DOHH2 (cell line): ENCODE data around the gene SRGN.
"Not testable (repeated sequence)": the region's sequence is repeated elsewhere in the genome, so short reads cannot be mapped to it uniquely, and the experiment has no call there.

ENCODE experiments used
- H3F3A ChIP-seq: fragments of 200-600 bp; sonication (generic), shearing (Covaris generic); 2 replicates; pipeline ENCODE4 v1.6.0; 2016; ENCODE audit warnings: antibody characterized with exemption, mild to moderate bottlenecking; ENCODE audit not compliant: control insufficient read depth, insufficient read depth
- H3K27ac ChIP-seq: fragments of 200-600 bp; sonication (generic); 2 replicates; pipeline ENCODE4 v1.5.1; 2014; ENCODE audit warnings: low read depth, mild to moderate bottlenecking, low read length, moderate library complexity
- H3K27me3 ChIP-seq: fragments of 200-600 bp; sonication (generic); 2 replicates; pipeline ENCODE4 v1.6.1; 2014; ENCODE audit warnings: mild to moderate bottlenecking, low read length, mixed read lengths; ENCODE audit not compliant: control insufficient read depth
- H3K36me3 ChIP-seq: fragments of 200-600 bp; sonication (generic); 2 replicates; pipeline ENCODE4 v1.6.1; 2014; ENCODE audit warnings: mild to moderate bottlenecking, low read length, moderate library complexity, mixed read lengths; ENCODE audit not compliant: control insufficient read depth
- H3K4me1 ChIP-seq: fragments of 200-600 bp; sonication (generic); 2 replicates; pipeline ENCODE4 v1.6.1; 2014; ENCODE audit warnings: mild to moderate bottlenecking, low read length, mixed read lengths; ENCODE audit not compliant: control insufficient read depth
- H3K4me2 ChIP-seq: fragments of 200-600 bp; sonication (generic); 2 replicates; pipeline ENCODE4 v1.6.0; 2014; ENCODE audit warnings: mild to moderate bottlenecking, low read length, moderate library complexity
- H3K4me3 ChIP-seq: fragments of 200-600 bp; sonication (generic); 2 replicates; pipeline ENCODE4 v1.5.1; 2014; ENCODE audit warnings: mild to moderate bottlenecking, low read length, mixed read lengths
- H3K79me2 ChIP-seq: fragments of 200-600 bp; sonication (generic); 2 replicates; pipeline ENCODE4 v1.6.1; 2014; ENCODE audit warnings: mild to moderate bottlenecking, low read length, mixed read lengths; ENCODE audit not compliant: control insufficient read depth
- H3K9me2 ChIP-seq: fragments of 200-600 bp; sonication (generic); replicated peaks from 2 replicates; pipeline ENCODE4 v1.6.1; 2014; ENCODE audit warnings: mild to moderate bottlenecking, low read length, mixed read lengths; ENCODE audit not compliant: control insufficient read depth
- H3K9me3 ChIP-seq: fragments of 200-600 bp; sonication (generic); 2 replicates; pipeline ENCODE4 v1.6.1; 2014; ENCODE audit warnings: antibody characterized with exemption, low read length, mixed read lengths; ENCODE audit not compliant: control insufficient read depth, insufficient read depth
- H4K20me1 ChIP-seq: fragments of 200-600 bp; sonication (generic); 2 replicates; pipeline ENCODE4 v1.6.0; 2014; ENCODE audit warnings: low read depth, mild to moderate bottlenecking, antibody characterized with exemption, low read length, moderate library complexity; ENCODE audit not compliant: control insufficient read depth, insufficient read depth
- CTCF ChIP-seq: fragments of 200-600 bp; sonication (generic); IDR thresholded peaks from one replicate; pipeline ENCODE4 v1.5.1; 2014; ENCODE audit warnings: antibody characterized with exemption, mild to moderate bottlenecking, low read depth, low read length; ENCODE audit not compliant: poor library complexity, severe bottlenecking
- EZH2phosphoT487 ChIP-seq: fragments of 200-600 bp; sonication (generic); IDR thresholded peaks from 2 replicates; pipeline ENCODE4 v1.6.1; 2017; ENCODE audit warnings: borderline replicate concordance, mild to moderate bottlenecking, antibody characterized with exemption, low read length, moderate library complexity, mixed read lengths

The SRGN gene

GRCh38 chr10:69139961-69140360 is 52.1 kb downstream of the SRGN start:
- H3K4me3 ChIP-seq = no peak overlapping the region
- peaks cover 24% of the 10 kb centered on the region for H3K79me2 ChIP-seq
- no peak for TF ChIP-seq CTCF
- TF ChIP-seq EZH2phosphoT487 = no peak
- peaks cover 7% of the 10 kb centered on the region; the same call in 1 of the 2 replicates for H3K36me3 ChIP-seq
- H3K27ac ChIP-seq = no peak overlapping the region
- no peaks in the 10 kb centered on the region for H3K9me2 ChIP-seq
- no peak overlapping the region for H3K4me2 ChIP-seq
- H3K27me3 ChIP-seq = no peaks in the 10 kb centered on the region
- H4K20me1 ChIP-seq = no peaks in the 10 kb centered on the region
- H3F3A ChIP-seq = no peaks in the 10 kb centered on the region
- no peaks in the 10 kb centered on the region for H3K9me3 ChIP-seq
- H3K4me1 ChIP-seq = no peaks in the 10 kb centered on the region

GRCh38 chr10:69141304-69141703 is 53.4 kb downstream of the SRGN start:
- H3K79me2 ChIP-seq = peaks cover 33% of the 10 kb centered on the region
- no peak overlapping the region for H3K4me3 ChIP-seq
- H3K4me1 ChIP-seq = no peaks in the 10 kb centered on the region
- H3K27ac ChIP-seq = no peak overlapping the region
- no peaks in the 10 kb centered on the region for H4K20me1 ChIP-seq
- no peaks in the 10 kb centered on the region for H3K27me3 ChIP-seq
- no peaks in the 10 kb centered on the region for H3K9me2 ChIP-seq
- no peak overlapping the region for H3K4me2 ChIP-seq
- no peaks in the 10 kb centered on the region for H3K9me3 ChIP-seq
- no peaks in the 10 kb centered on the region for H3F3A ChIP-seq
- TF ChIP-seq EZH2phosphoT487 = no peak
- no peak for TF ChIP-seq CTCF
- peaks cover 4% of the 10 kb centered on the region; the same call in 1 of the 2 replicates for H3K36me3 ChIP-seq

- not testable (repeated sequence) for H3K36me3 ChIP-seq, H3K9me3 ChIP-seq, H3K9me2 ChIP-seq, H4K20me1 ChIP-seq, H3K4me2 ChIP-seq, H3K4me3 ChIP-seq, H3K4me1 ChIP-seq, H3F3A ChIP-seq, H3K27me3 ChIP-seq, H3K27ac ChIP-seq
- H3K79me2 ChIP-seq = peaks cover 38% of the 10 kb centered on the region
Observed at GRCh38 chr10:69142074-69142473, 54.2 kb downstream of the SRGN start.

GRCh38 chr10:69142983-69143382 is 55.1 kb downstream of the SRGN start:
- Histone ChIP-seq H3K9me3 (no peaks in the 10 kb centered on the region), H3F3A (no peaks in the 10 kb centered on the region), H3K4me1 (no peaks in the 10 kb centered on the region; the same call in 1 of the 2 replicates), H3K9me2 (no peaks in the 10 kb centered on the region), H3K79me2 (peaks cover 44% of the 10 kb centered on the region), H3K4me2 (no peak overlapping the region), H3K27ac (no peak overlapping the region), H4K20me1 (peaks cover 3% of the 10 kb centered on the region; the same call in 1 of the 2 replicates), H3K27me3 (no peaks in the 10 kb centered on the region), H3K36me3 (no peaks in the 10 kb centered on the region), H3K4me3 (no peak overlapping the region)
- TF ChIP-seq CTCF (no peak), EZH2phosphoT487 (no peak)
